ENCODE measurements around the gene MAP1LC3B2. TPM values are rescaled to one million over a fixed set of nuclear protein-coding genes. Genes with fewer than 3 reads are reported as not detected.
A peak's percentile ranks its signal among the peaks of the same experiment; 100 is the strongest.

Gene MAP1LC3B2
- total and polyA plus RNA-seq, 2 of the 8 experiments (the other 6 are each of a cell fraction or from before 2014, with no cell fraction given): 0.39 to 1.5 TPM

- no peak overlapping the region for H4K91ac ChIP-seq (replicated peaks; ENCODE audit: insufficient read length, low read length)
- H3K27me3 ChIP-seq (replicated peaks in 1 of 4; ENCODE audit: control insufficient read depth in 3 of 4, extremely low read depth in 1 of 4, insufficient read depth in 3 of 4, low read length in 3 of 4): no peaks in the 10 kb centered on the region
- TF ChIP-seq RAD21 (IDR thresholded peaks at IDR 0.05 in 1 of 2, conservative IDR thresholded peaks at IDR 0.05 in 1 of 2; ENCODE audit: low read depth in 2 of 2, low read length in 2 of 2) (peak; percentile 13 to 30; a peak in 1 of 4 replicates), RBBP5 (IDR thresholded peaks at IDR 0.05; ENCODE audit: borderline replicate concordance, low read depth, low read length) (no peak), TAF7 (optimal IDR thresholded peaks at IDR 0.05; ENCODE audit: borderline replicate concordance, low read depth, low read length) (no peak), YY1 (IDR thresholded peaks at IDR 0.05; ENCODE audit: low read depth, low read length) (no peak)
- H2AK5ac ChIP-seq (ENCODE audit: low read depth, low read length): no peak overlapping the region
- H3K23me2 ChIP-seq (ENCODE audit: low read depth, low read length): peaks cover 2% of the 10 kb centered on the region; the same call in 1 of the 2 replicates
- H3K4me2 ChIP-seq (ENCODE audit: insufficient read depth in 1 of 2, low read depth in 2 of 2, low read length in 2 of 2): no peak overlapping the region
- no peak overlapping the region for H3K14ac ChIP-seq (ENCODE audit: insufficient read length)
- H2BK20ac ChIP-seq (ENCODE audit: low read length): no peak overlapping the region
- no peaks in the 10 kb centered on the region for H3K9me3 ChIP-seq (ENCODE audit: insufficient read depth in 2 of 2, low read depth in 1 of 2, low read length in 1 of 2)
- no peak overlapping the region for H3K27ac ChIP-seq (ENCODE audit: low read depth, low read length)
- no peak overlapping the region for H2BK12ac ChIP-seq (ENCODE audit: low read depth, low read length)
- no peak overlapping the region for H2BK120ac ChIP-seq (replicated peaks; ENCODE audit: low read depth, low read length)
- ChIA-PET CTCF (ENCODE audit: partially characterized antibody) (interaction anchor here (1.3 to 2.2 kb wide), 3 partner anchors 9 to 67 kb away, joined by 3 to 8 read pairs (median 7); no protein-coding TSS in a partner anchor), POLR2A (ENCODE audit: partially characterized antibody) (interaction anchor here (0.6 kb wide), 1 partner anchor 143 kb away, joined by 3 read pairs; no protein-coding TSS in a partner anchor)
- no peak overlapping the region for H3K4ac ChIP-seq (replicated peaks; ENCODE audit: insufficient read length, low read depth, low read length)
- no peaks in the 10 kb centered on the region for H3K4me1 ChIP-seq (replicated peaks in 1 of 4; ENCODE audit: control insufficient read depth in 3 of 4, insufficient read depth in 4 of 4, low read length in 3 of 4)
- WGBS, 2 experiments (ENCODE audit: extremely low coverage in 1 of 2, insufficient coverage in 1 of 2, insufficient read length in 1 of 2, insufficient replicate concordance in 2 of 2, low coverage in 1 of 2, low lambda C conversion rate in 2 of 2, missing lambda C conversion rate in 1 of 2): 45% methylated on average over 1 of the region's 1 CpG; no CpG with 5 or more reads in 1 of the 2 experiments
- H3K4me3 ChIP-seq (ENCODE audit: extremely low read depth in 1 of 4, insufficient read depth in 2 of 4, low read depth in 3 of 4, low read length in 4 of 4): no peak overlapping the region
- FAIRE-seq (no peak), DNase-seq (ENCODE audit: low read depth in 1 of 2, low spot score in 2 of 2) (no peak)
- H3K79me2 ChIP-seq (ENCODE audit: control insufficient read depth in 1 of 2, insufficient read depth in 2 of 2, low read length in 2 of 2): no peaks in the 10 kb centered on the region
- no peaks in the 10 kb centered on the region for H3K79me1 ChIP-seq (ENCODE audit: low read depth, low read length)
- no peak overlapping the region for H3K56ac ChIP-seq (replicated peaks; ENCODE audit: insufficient read length, low read depth, low read length)
- H3K18ac ChIP-seq (ENCODE audit: extremely low read depth, low read length): no peak overlapping the region
- H4K20me1 ChIP-seq (replicated peaks in 1 of 2; ENCODE audit: control insufficient read depth in 1 of 2, insufficient read depth in 2 of 2, low read length in 2 of 2): no peaks in the 10 kb centered on the region
- H3K36me3 ChIP-seq (ENCODE audit: control insufficient read depth in 2 of 4, insufficient read depth in 4 of 4, low read length in 3 of 4): no peaks in the 10 kb centered on the region
- no peak overlapping the region for H4K5ac ChIP-seq (ENCODE audit: insufficient read length, low read depth, low read length)
- no peak overlapping the region for H3K9ac ChIP-seq (replicated peaks in 1 of 4; ENCODE audit: extremely low read depth in 1 of 4, low read depth in 3 of 4, low read length in 3 of 4)
- H2BK15ac ChIP-seq (ENCODE audit: low read length): no peak overlapping the region
- H2BK5ac ChIP-seq (ENCODE audit: low read depth, low read length): no peak overlapping the region
- H3K23ac ChIP-seq (ENCODE audit: insufficient read length): no peak overlapping the region
- no peak overlapping the region for H4K8ac ChIP-seq (ENCODE audit: extremely low read depth, insufficient read depth, low read length)
- H2AFZ ChIP-seq (ENCODE audit: low read length): no peak overlapping the region
Observed at GRCh38 chr12:116590561-116590960, 31.4 kb downstream of the MAP1LC3B2 start.

Data from H1 (cell line).